Measurements from ENCODE around the gene FOXA1. TPM values are rescaled to one million over a fixed set of nuclear protein-coding genes. Genes with fewer than 3 reads are reported as not detected.
A peak's percentile ranks its signal among the peaks of the same experiment; 100 is the strongest.

Gene FOXA1
- total and polyA plus RNA-seq, 11 donors = not detected

- intact Hi-C loops (cut with DNase I) = loop anchor here in 4 of 10 donors (10.0 kb wide), 2 partner anchors 352 to 932 kb away; partner anchors contain the start of gene PAX9 (in 2 of the 4)
- H3K4me1 ChIP-seq = peaks cover 0 to 61% (median 24%) of the 10 kb centered on the region in 12 donors
These were observed 1.9 kb upstream of the FOXA1 start for GRCh38 chr14:37596790-37597472.

GRCh38 chr14:37595809-37596621 lies 966 bp upstream of the FOXA1 start:
- intact Hi-C loops (cut with DNase I) = loop anchor here in 4 of 10 donors (10.0 kb wide), 2 partner anchors 351 to 931 kb away; partner anchors contain the start of gene PAX9 (in 2 of the 4)
- DNase-seq = no peak

More at GRCh38 chr14:37596790-37597472, 1.9 kb upstream of the FOXA1 start:
- no peak overlapping the region for H3K27ac ChIP-seq
- no peaks in the 10 kb centered on the region for H3K36me3 ChIP-seq
- peaks cover 79 to 98% (median 95%) of the 10 kb centered on the region in 9 donors for H3K27me3 ChIP-seq
- WGBS, 4 donors = 7 to 16% (median 9%) methylated on average over 7 of the region's 7 CpGs
- no peak for DNase-seq
- no peak for TF ChIP-seq POLR2A (IDR thresholded peaks at IDR 0.05)
- TF ChIP-seq CTCF (IDR thresholded peaks at IDR 0.05) = no peak
- H3K4me3 ChIP-seq = no peak overlapping the region
- ATAC-seq = no peak
- H3K9me3 ChIP-seq = no peaks in the 10 kb centered on the region

DNA sequence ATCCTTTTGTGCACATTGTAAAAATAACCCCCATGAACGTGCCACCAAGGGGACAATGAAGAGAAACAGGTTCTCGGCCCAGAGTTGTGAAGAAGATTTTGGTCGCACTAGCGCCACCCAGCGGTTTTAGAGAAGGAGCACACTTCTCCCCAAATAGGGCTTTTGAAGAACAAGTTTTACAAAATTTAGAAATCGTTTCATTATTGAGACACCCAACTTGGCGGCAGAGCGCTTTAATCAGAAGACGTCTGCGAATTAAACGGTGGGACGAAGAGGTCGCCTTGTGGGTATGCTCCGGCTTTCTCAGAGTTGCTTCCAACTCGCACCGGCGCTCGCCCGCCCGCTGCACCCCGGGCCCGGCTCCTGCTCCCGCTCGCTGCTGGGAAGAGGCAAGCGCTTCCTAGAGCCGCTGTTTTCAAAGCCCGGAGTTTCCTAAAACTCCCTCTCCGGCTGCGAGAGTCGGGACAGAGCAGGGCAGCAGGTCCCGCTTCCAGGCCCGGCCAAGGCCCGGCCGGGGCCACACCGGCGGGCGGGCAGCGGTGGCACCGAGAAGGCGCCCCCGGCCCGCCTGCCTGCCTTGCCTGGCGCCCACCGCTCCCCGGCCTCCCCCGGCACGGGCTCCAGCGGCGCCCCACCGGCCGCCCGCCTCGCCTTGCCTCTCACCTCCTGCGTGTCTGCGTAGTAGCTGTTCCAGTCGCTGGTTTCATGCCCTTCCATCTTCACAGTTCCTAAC lies 645 bp downstream of the FOXA1 start:
- Histone ChIP-seq H3K9me3 (no peaks in the 10 kb centered on the region), H3K27ac (no peak overlapping the region), H3K27me3 (peaks cover 75 to 98% (median 95%) of the 10 kb centered on the region in 9 donors), H3K4me1 (peaks cover 0 to 59% (median 20%) of the 10 kb centered on the region in 12 donors), H3K36me3 (no peaks in the 10 kb centered on the region), H3K4me3 (peak overlapping the region in 11 of 12 donors; percentile 12 to 46 (median 30))
- TF ChIP-seq POLR2A (IDR thresholded peaks at IDR 0.05) = no peak
- peak; percentile 23 to 63 (median 50) for TF ChIP-seq CTCF (IDR thresholded peaks at IDR 0.05)
- ATAC-seq = peak in 1 of 4 donors; percentile 54
- WGBS, 4 donors = 1 to 3% (median 2%) methylated on average over 33 to 56 of the region's 56 CpGs
- DNase-seq = no peak
- intact Hi-C loops (cut with DNase I) = loop anchor here in 4 of 10 donors (10.0 kb wide), 2 partner anchors 350 to 930 kb away; partner anchors contain the start of gene PAX9 (in 2 of the 4)

More at GRCh38 chr14:37595809-37596621, 966 bp upstream of the FOXA1 start:
- Histone ChIP-seq H3K9me3 (no peaks in the 10 kb centered on the region), H3K4me3 (peak overlapping the region in 10 of 12 donors; percentile 11 to 46 (median 34)), H3K27ac (no peak overlapping the region), H3K27me3 (peaks cover 79 to 98% (median 95%) of the 10 kb centered on the region in 9 donors), H3K4me1 (peaks cover 0 to 67% (median 25%) of the 10 kb centered on the region in 12 donors), H3K36me3 (no peaks in the 10 kb centered on the region)
- 3 to 5% (median 4%) methylated on average over 45 to 46 of the region's 46 CpGs for WGBS, 4 donors
- ATAC-seq = peak in 1 of 4 donors; percentile 30
- TF ChIP-seq POLR2A (IDR thresholded peaks at IDR 0.05) = no peak
- TF ChIP-seq CTCF (IDR thresholded peaks at IDR 0.05) = no peak

Measured in heart left ventricle (tissue), 16 donors.